ENCODE data around the gene MICAL2.
A peak's percentile ranks its signal among the peaks of the same experiment; 100 is the strongest.

Gene MICAL2

DNA sequence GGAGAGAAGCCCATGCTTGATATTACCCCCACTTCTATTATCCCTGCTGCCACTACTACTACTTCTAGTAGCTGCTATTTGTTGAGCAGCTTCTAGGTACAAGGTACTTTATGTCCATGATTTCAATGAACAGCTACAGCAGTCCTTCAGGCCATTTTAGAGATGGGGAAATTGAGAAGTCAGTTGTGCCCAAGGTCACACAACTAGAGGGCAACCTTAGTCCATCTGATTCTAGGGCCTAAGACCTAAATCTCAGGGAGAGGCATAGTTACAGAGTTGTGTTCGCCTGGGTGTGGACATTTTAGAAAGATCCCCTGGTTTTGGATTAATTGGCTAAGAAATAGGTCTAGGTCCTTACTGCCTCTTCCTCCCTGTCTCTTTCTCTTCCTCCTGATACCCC, 52.3 kb downstream of the MICAL2 start:
- H3K27ac ChIP-seq, result no peak overlapping the region

DNA sequence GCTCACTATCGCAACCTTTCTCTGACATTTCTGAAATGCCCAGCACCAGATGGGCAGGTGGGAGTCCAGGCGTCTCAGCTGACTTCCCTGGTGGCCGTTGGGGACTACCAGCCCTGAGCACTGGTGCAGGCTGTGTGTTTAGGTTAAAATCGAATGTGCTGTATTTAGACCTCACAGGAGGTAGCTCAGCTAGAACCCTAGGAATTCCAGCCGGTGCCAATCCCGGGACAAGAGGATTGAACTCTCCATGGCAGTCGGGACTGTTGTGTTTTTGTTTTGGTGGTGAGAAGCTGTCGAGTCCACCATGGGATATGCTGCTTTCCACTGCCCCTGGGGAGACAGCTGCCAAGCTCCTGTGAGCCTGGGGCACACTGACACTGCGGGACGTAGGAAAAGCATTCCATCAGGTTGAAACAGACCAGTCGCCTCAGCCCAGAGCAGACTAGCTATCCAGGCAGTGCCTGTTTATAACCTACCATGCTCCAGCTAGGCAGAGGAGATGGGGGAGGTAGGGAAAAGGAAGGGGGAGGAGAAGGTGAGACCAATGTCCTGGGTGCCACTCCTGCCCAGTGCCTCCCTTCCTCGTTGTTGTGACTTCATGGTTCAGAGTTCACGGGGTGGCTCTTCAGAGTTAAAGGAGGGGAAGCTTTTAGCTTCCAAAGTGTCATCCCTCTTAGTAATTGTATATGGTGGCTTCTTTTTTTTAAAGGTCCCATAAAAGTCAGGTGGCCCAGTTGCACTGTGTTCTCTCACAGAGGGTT, 53.0 kb downstream of the MICAL2 start:
- TF ChIP-seq, protein P1, sequence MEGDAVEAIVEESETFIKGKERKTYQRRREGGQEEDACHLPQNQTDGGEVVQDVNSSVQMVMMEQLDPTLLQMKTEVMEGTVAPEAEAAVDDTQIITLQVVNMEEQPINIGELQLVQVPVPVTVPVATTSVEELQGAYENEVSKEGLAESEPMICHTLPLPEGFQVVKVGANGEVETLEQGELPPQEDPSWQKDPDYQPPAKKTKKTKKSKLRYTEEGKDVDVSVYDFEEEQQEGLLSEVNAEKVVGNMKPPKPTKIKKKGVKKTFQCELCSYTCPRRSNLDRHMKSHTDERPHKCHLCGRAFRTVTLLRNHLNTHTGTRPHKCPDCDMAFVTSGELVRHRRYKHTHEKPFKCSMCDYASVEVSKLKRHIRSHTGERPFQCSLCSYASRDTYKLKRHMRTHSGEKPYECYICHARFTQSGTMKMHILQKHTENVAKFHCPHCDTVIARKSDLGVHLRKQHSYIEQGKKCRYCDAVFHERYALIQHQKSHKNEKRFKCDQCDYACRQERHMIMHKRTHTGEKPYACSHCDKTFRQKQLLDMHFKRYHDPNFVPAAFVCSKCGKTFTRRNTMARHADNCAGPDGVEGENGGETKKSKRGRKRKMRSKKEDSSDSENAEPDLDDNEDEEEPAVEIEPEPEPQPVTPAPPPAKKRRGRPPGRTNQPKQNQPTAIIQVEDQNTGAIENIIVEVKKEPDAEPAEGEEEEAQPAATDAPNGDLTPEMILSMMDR (conservative IDR thresholded peaks at IDR 0.05), result no peak
- peak overlapping the region; percentile 44 for H3K27ac ChIP-seq

More for the DNA sequence above, 52.3 kb downstream of the MICAL2 start:
- TF ChIP-seq, protein P1 (conservative IDR thresholded peaks at IDR 0.05), result no peak

DNA sequence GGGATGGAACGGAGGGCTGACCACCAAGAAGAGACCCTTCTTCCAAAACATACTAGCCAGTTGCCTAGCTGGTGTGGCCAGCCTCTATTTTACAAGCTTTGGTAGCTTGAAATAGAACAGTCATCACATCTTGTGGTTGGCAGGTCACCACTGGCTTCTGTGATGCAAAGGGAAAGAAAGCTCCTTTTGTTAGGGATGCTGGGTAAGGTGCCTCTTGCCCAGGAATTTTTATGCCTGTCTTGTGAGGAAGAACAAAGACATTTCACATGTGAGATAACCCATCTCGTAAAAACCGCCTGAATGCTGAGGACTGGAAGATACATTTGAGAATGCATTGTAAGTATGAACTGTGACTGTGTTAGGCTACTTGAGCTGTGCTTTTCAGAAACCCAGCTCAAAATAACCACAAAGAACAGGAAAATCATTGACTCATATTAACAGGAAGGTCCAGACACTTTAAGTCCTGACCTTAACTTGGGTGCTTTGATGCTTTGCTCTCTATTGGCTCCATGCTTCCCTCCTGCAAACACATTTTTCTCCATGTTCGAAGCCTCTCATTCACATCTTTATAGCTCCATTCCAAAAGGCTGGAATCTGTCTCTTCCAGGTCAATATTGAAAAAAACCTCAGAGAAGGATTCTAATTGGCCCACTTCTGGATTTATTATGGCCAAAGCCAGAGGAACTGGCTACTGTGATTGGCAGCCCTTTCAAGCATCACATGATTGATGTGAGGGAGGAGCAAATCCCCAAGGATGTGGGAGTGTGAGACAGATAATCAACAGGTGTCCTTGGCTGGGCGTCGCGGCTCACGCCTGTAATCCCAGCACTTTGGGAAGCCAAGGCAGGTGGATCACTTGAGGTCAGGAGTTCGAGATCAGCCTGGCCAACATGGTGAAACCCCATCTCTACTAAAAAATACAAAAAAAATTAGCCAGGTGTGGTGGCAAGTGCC, 53.9 kb downstream of the MICAL2 start:
- TF ChIP-seq, protein P1 (conservative IDR thresholded peaks at IDR 0.05), result no peak
- H3K27ac ChIP-seq, result peak overlapping the region; percentile 44

DNA sequence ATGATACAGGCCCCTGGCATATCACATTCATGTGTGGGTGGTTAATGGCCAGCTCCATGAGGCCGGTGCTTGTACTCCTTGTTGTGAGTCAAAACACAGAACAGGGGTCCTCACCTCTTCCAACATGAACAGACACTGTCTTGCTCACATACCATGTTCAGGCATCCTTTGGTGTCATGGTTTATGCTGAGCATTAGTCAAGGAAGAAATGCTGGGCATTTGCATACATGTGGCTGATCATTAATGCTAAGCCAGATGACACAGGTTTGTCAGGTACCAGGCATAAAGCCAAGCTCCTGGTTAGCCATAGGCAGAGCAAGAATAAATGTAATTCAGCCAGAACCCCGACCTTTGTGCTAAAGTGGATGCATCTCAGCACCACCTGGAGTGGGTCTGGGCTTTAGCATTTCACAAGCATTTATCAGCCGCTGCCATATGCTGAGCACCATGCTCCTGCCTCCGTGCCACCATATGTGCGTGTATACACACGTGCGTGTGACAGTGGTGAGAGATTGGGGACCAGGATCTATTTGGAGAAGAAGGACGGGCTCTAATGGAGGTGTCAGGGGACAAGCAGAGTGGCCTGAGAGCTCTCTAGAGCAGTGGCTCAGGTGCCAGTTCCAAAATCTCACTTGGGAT, 55.0 kb downstream of the MICAL2 start:
- H3K27ac ChIP-seq, result peak overlapping the region; percentile 44; the same call in 1 of the 2 replicates
- TF ChIP-seq, protein P1 (conservative IDR thresholded peaks at IDR 0.05), result no peak

DNA sequence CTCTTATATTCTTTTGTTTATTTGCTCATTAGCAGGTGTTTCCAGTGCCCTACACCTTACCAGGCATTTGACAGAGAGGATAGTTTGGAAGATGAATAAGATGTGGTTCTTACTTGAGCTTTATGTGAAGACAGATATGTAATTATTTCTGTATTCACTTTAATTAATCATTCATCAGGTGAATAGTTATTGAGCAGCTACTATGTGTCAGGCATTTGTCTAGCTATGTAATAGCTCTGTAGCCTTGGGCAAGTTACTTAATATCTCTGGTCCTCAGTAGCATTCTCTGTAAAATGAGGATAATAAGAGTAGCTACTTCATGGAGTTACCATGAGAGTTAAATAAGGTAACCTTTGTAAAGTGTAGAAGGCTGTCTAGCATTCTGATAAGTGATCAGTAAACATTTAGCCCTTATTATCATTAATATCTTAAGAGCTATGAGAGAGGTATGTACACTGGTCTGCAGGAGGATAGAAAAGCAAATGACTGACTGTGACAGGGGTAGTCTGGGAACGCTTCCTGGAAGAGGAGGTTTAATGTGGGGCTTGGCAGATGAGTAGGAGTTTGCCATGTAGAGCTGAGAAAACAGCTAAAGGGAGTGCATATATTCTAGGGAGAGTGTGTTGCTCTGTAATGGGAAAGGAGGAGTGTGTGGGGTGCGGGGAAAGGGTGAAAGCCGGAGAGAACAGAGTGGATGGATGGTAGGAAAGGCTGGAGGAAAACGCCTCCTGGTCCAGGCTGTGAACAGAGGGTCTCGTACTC, 56.1 kb downstream of the MICAL2 start:
- TF ChIP-seq, protein P1 (conservative IDR thresholded peaks at IDR 0.05), result no peak
- peak overlapping the region; percentile 20; the same call in 1 of the 2 replicates for H3K27ac ChIP-seq

DNA sequence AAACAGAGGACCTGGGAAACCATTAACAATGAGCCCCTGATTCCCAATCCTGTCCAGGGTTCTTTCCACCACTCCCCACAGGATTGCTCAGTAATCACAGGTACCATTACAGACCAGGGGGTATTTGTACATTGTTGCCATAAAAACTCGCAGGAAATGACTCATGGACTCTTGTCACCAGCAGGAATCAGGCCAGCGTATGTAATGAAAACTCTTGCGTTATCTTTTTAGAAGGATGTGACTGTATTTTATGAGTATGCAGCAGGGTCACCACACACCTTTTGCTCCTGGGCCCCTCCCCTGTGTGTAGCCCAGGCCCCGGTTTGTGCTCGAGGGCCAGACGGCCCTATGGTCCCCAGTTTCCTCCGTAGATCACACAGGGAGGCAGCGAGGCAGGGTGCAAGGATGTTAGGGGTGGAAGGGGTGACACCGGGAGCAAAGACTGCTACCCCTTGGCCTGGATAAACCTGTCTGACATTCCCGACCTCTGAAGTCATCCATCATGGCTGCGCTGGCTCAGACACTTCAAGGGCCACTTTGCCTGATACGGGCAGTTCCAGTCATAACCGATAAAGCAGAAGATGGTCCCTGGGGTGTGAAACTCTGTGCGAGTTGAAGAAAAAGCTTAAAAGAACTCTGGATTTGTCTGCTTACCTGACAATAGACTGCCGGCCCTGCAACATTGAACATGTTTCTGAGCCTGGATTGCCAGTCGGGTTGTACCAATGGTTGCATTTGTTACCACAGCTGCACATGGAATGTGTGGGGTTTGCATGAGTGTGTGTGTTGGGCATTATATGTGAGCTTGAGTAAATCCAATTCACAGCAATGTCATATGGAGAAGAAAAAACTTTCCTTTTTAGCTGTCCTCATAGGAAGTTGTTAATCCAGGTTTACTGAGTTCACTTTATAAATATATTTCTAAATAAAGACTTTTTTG, 56.9 kb downstream of the MICAL2 start:
- TF ChIP-seq, protein P1 (conservative IDR thresholded peaks at IDR 0.05), result no peak
- H3K27ac ChIP-seq, result peak overlapping the region; percentile 20; the same call in 1 of the 2 replicates

Measured in VCaP (cell line).